Body of pancreas (tissue), 4 donors: ENCODE data around the gene PHC2. TPM values are rescaled to one million over a fixed set of nuclear protein-coding genes. Genes with fewer than 3 reads are reported as not detected.

Experiments used
- ATAC-seq: fragments of 150-250 bp; one replicate; pipeline ENCODE4 v1.9.1; 2016
- DNase-seq, 4 donors: peaks; one replicate each; pipeline ENCODE4 v3.0.0-alpha.2; 2019
- H3K27ac ChIP-seq, 4 donors: fragments of 200-600 bp; sonication (generic); 1 replicate in 3 of 4; 2 replicates in 1 of 4; pipeline versions ENCODE4 v1.5.1 to v1.6.1; 2016 to 2019; ENCODE audit warnings: mild to moderate bottlenecking in 1 of 4, mixed read lengths in 1 of 4, moderate library complexity in 1 of 4
- H3K27me3 ChIP-seq, 2 donors: fragments of 200-600 bp; sonication (generic); one replicate each; pipeline ENCODE4 v1.6.0; 2016; ENCODE audit warnings: mild to moderate bottlenecking in 1 of 2
- H3K36me3 ChIP-seq, 2 donors: fragments of 200-600 bp; sonication (generic); replicated peaks in 1 of 2; 2 replicates each; pipeline ENCODE4 v1.5.1; 2016; ENCODE audit warnings: low read depth in 2 of 2; ENCODE audit not compliant: insufficient read depth in 1 of 2
- H3K4me1 ChIP-seq: fragments of 200-600 bp; sonication (generic); one replicate; pipeline ENCODE4 v1.6.0; 2016
- H3K4me3 ChIP-seq, 2 donors: fragments of 200-600 bp; sonication (generic); 1 replicate in 1 of 2; 2 replicates in 1 of 2; pipeline ENCODE4 v1.5.1; 2016 to 2019
- H3K9me3 ChIP-seq, 3 donors: fragments of 200-600 bp; sonication (generic); 1 replicate in 2 of 3; 2 replicates in 1 of 3; pipeline ENCODE4 v1.5.1; 2016
- POLR2A ChIP-seq, 3 donors: fragments of 450-650 bp; IDR thresholded peaks; one replicate each; pipeline ENCODE4 v1.6.1; 2016; ENCODE audit warnings: antibody characterized with exemption in 3 of 3, mild to moderate bottlenecking in 2 of 3
- WGBS, 2 donors: methylation state at CpG; one replicate each; pipeline ENCODE4 v1.1.5; 2017; 5-methylcytosine and 5-hydroxymethylcytosine counted together
- intact Hi-C: fragments of 100-400 bp; cut with DNase I; formaldehyde crosslinking; loops from one replicate; pipeline ENCODE4 v1.15.1; 2023
- total RNA-seq, 2 donors: library from RNA; depleted of rRNA; stranded (reverse); fragments of >200 nt; gene quantifications; one replicate each; pipeline ENCODE4 v1.1.0, GENCODE V29; 2016
- TF ChIP-seq, protein P1 (sequence below), 7 experiments: fragments of 450-650 bp in 4 of 7; fragments of 200-600 bp in 3 of 7; sonication (generic) in 3 of 7; IDR thresholded peaks; one replicate each; pipeline ENCODE4 v1.5.1; 2016 to 2019; ENCODE audit warnings: antibody characterized with exemption in 7 of 7

The PHC2 gene
- total RNA-seq, 2 donors from 2014 or later: 41.8 to 44.5 TPM

DNA sequence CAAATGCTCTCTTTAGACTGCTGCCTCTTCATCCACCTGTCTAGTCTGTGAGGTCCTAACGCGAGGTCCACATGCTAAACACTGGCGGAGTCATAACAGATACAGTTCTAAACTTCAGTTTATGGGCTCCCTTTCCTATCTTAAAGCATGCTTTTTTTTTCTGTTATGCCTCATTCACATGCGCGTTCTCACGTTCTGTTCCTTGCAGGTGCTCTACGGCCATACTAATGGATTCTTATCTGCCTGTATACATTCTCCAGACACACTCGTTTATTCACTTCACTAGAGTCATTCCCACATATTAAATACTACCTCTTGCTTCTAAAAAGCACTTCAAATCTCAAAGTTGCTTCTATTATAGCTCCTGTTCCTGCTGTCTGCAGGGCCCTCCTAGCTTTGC, 38.7 kb downstream of the PHC2 start:
- TF ChIP-seq POLR2A (IDR thresholded peaks at IDR 0.05): no peak
- TF ChIP-seq, protein P1, sequence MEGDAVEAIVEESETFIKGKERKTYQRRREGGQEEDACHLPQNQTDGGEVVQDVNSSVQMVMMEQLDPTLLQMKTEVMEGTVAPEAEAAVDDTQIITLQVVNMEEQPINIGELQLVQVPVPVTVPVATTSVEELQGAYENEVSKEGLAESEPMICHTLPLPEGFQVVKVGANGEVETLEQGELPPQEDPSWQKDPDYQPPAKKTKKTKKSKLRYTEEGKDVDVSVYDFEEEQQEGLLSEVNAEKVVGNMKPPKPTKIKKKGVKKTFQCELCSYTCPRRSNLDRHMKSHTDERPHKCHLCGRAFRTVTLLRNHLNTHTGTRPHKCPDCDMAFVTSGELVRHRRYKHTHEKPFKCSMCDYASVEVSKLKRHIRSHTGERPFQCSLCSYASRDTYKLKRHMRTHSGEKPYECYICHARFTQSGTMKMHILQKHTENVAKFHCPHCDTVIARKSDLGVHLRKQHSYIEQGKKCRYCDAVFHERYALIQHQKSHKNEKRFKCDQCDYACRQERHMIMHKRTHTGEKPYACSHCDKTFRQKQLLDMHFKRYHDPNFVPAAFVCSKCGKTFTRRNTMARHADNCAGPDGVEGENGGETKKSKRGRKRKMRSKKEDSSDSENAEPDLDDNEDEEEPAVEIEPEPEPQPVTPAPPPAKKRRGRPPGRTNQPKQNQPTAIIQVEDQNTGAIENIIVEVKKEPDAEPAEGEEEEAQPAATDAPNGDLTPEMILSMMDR (IDR thresholded peaks at IDR 0.05): no peak
- DNase-seq (no peak), ATAC-seq (no peak)
- WGBS, 2 donors: 87 to 88% methylated on average over 8 of the region's 8 CpGs
- Histone ChIP-seq H3K36me3 (no peaks in the 10 kb centered on the region), H3K4me1 (no peaks in the 10 kb centered on the region), H3K27ac (no peak overlapping the region), H3K4me3 (no peak overlapping the region), H3K9me3 (no peaks in the 10 kb centered on the region), H3K27me3 (no peaks in the 10 kb centered on the region)
- intact Hi-C loops: no loop called here

GRCh38 chr1:33391343-33392078, 39.4 kb downstream of the PHC2 start:
- no peak for DNase-seq
- no peaks in the 10 kb centered on the region for H3K9me3 ChIP-seq
- intact Hi-C loops: no loop called here
- no peak overlapping the region for H3K27ac ChIP-seq
- H3K4me1 ChIP-seq: no peaks in the 10 kb centered on the region
- no peak for ATAC-seq
- TF ChIP-seq, protein P1 (IDR thresholded peaks at IDR 0.05): no peak
- TF ChIP-seq POLR2A (IDR thresholded peaks at IDR 0.05): no peak
- WGBS, 2 donors: 76% methylated on average over 8 of the region's 8 CpGs
- no peaks in the 10 kb centered on the region for H3K27me3 ChIP-seq
- H3K36me3 ChIP-seq: no peaks in the 10 kb centered on the region
- H3K4me3 ChIP-seq: no peak overlapping the region

GRCh38 chr1:33390542-33390941, 40.4 kb downstream of the PHC2 start:
- ATAC-seq: no peak
- Histone ChIP-seq H3K27ac (no peak overlapping the region), H3K4me3 (no peak overlapping the region), H3K4me1 (no peaks in the 10 kb centered on the region), H3K27me3 (no peaks in the 10 kb centered on the region), H3K36me3 (no peaks in the 10 kb centered on the region), H3K9me3 (no peaks in the 10 kb centered on the region)
- intact Hi-C loops: no loop called here
- 89 to 94% methylated on average over 2 of the region's 2 CpGs for WGBS, 2 donors
- TF ChIP-seq, protein P1 (IDR thresholded peaks at IDR 0.05): no peak
- no peak for TF ChIP-seq POLR2A (IDR thresholded peaks at IDR 0.05)
- DNase-seq: no peak

DNA sequence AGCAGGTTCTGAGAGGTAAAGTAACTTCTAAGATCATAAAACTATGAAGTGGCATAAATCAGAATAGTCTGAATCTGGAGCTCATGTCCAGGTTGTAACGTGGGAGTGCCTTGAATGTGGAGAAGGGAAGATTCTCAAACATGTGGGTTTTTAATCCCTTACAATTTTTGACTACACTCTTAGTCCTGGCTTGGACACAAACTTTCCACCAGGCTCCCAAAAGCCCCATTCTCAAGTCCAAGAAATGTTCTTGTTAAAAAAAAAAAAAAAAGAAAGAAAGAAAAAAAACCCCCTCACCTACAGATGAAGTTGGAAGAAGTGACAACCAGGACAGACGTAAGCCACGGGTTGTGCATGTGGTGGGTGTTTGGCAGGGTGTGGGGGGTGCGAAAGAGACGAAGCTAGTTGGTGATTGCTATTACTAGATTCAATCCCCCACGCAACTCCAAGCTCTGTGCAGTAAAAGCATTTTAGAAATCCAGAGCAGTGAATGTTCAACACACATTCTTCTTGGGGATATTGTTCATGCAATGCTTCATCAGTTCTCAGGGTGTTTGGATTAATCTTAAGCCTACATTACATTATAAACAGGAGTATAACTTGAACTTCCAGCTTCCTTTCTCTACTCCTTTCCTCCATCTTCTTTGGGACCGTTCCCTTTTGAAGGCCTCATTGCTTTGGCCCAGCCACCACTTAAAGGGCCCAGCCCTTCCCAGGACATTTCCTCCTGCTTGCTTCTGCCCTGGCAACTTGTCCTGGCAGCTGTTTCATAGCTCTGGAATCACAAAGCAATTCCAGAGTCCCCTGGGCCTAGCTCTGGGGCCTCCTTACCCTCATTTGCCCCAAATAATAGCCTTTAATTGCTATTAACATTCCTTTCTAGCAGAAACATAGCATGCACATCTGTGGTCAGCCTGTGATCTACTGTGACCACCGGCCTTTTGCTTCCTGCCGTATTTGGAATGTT, 41.8 kb downstream of the PHC2 start:
- no peak for ATAC-seq
- 75 to 80% methylated on average over 9 of the region's 9 CpGs for WGBS, 2 donors
- TF ChIP-seq, protein P1 (IDR thresholded peaks at IDR 0.05): no peak
- TF ChIP-seq POLR2A (IDR thresholded peaks at IDR 0.05): no peak

More for the DNA sequence above, 41.8 kb downstream of the PHC2 start:
- intact Hi-C loops: no loop called here
- H3K27ac ChIP-seq: no peak overlapping the region
- no peaks in the 10 kb centered on the region for H3K36me3 ChIP-seq
- no peak for DNase-seq
- no peaks in the 10 kb centered on the region for H3K9me3 ChIP-seq
- H3K4me1 ChIP-seq: no peaks in the 10 kb centered on the region
- H3K27me3 ChIP-seq: no peaks in the 10 kb centered on the region
- no peak overlapping the region for H3K4me3 ChIP-seq
